GM18508 (cell line): Measurements from ENCODE around the gene SMU1.
"Not testable (repeated sequence)": the region's sequence is repeated elsewhere in the genome, so short reads cannot be mapped to it uniquely, and the experiment has no call there.

Source experiments
- ATAC-seq: cut with Tn5 transposase; IDR thresholded peaks from one replicate; pipeline ENCODE4 v1.9.1; 2021; ENCODE audit warnings: moderate number of reproducible peaks; ENCODE audit not compliant: insufficient read depth, unreplicated experiment

SMU1 gene

GRCh38 chr9:33106372-33106771, 29.9 kb upstream of the SMU1 start:
- no peak for ATAC-seq

GRCh38 chr9:33105959-33106358, 29.5 kb upstream of the SMU1 start:
- ATAC-seq, result no peak

GRCh38 chr9:33105504-33105903, 29.0 kb upstream of the SMU1 start:
- no peak for ATAC-seq

GRCh38 chr9:33104401-33104800, 27.9 kb upstream of the SMU1 start:
- no peak for ATAC-seq

- no peak for ATAC-seq
Observed at GRCh38 chr9:33103501-33104281, 27.2 kb upstream of the SMU1 start.

GRCh38 chr9:33102551-33103210, 26.2 kb upstream of the SMU1 start:
- ATAC-seq, result no peak

- ATAC-seq, result no peak
Observed at GRCh38 chr9:33101104-33101951, 24.9 kb upstream of the SMU1 start.

- ATAC-seq, result no peak
Observed at GRCh38 chr9:33099754-33100153, 23.3 kb upstream of the SMU1 start.

GRCh38 chr9:33097192-33097591, 20.7 kb upstream of the SMU1 start:
- ATAC-seq, result no peak

- no peak for ATAC-seq
Observed at GRCh38 chr9:33092634-33093033, 16.2 kb upstream of the SMU1 start.

GRCh38 chr9:33085672-33086071, 9.2 kb upstream of the SMU1 start:
- not testable (repeated sequence) for ATAC-seq

- no peak for ATAC-seq
Observed at GRCh38 chr9:33082538-33083326, 6.3 kb upstream of the SMU1 start.

- no peak for ATAC-seq
Observed at GRCh38 chr9:33082128-33082527, 5.7 kb upstream of the SMU1 start.

- ATAC-seq, result no peak
Observed at GRCh38 chr9:33081128-33081851, 4.8 kb upstream of the SMU1 start.

- ATAC-seq, result no peak
Observed at GRCh38 chr9:33080534-33080933, 4.1 kb upstream of the SMU1 start.

- ATAC-seq, result no peak
Observed at GRCh38 chr9:33068991-33069390, 7.5 kb downstream of the SMU1 start.

GRCh38 chr9:33065157-33066076, 11.1 kb downstream of the SMU1 start:
- no peak for ATAC-seq

GRCh38 chr9:33051144-33051543, 25.3 kb downstream of the SMU1 start:
- no peak for ATAC-seq
